ENCODE measurements around the gene HHIPL2.

The HHIPL2 gene

DNA sequence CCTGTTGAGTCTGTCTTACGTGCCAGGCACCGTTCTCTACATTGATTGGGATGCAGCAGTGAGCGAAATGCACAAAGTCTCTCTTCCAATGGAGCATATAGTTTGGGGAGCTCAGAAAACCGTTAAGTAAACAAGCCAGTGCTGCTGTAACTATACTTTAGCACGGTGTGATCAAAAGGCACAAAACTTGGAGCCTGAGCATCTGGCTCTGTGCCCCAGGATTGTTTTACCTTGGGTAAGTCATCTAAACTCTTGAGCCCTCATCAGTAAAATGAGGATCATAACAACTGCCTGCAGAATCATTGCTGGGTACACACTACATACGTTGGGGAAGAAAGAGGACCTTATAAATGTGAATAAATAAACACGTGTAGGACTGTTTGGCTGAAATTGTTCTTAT is 1.8 kb downstream of the HHIPL2 start:
- Histone ChIP-seq H3K27me3 (ENCODE audit: control insufficient read depth in 2 of 2, insufficient read depth in 2 of 2, low read length in 2 of 2) (peaks cover 0 to 2% of the 10 kb centered on the region in 2 donors), H3K27ac (ENCODE audit: low read depth in 2 of 2, low read length in 2 of 2) (no peak overlapping the region), H3K4me1 (ENCODE audit: control insufficient read depth in 2 of 2, insufficient read depth in 2 of 2, low read length in 2 of 2) (no peaks in the 10 kb centered on the region), H3K36me3 (ENCODE audit: control insufficient read depth in 2 of 2, insufficient read depth in 2 of 2, low read length in 2 of 2) (no peaks in the 10 kb centered on the region), H3K9ac (ENCODE audit: low read depth in 1 of 2, low read length in 2 of 2) (no peak overlapping the region), H3K4me3 (ENCODE audit: low read length in 2 of 2) (no peak overlapping the region), H3K9me3 (ENCODE audit: control insufficient read depth in 2 of 2, low read length in 2 of 2) (no peaks in the 10 kb centered on the region)

DNA sequence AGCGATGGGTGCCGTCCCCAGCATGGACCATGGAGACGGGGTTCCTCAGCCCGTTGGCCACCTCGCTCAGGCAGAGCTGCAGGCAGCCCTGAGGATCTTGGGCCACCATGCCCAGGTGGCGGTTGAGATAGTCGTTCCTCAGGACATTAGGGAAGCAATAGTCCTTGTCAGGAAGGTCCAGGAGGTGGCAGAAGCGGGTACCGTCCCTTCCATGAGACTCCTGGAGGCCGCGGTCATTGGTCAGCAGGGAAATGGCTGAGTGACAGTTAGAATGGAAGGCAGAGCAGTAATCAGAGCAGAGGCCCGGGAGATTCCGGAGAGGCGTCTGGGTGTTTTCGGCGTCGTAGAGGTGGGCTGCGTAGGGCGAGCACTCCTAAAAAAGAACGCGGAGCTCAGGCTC is 4.1 kb downstream of the HHIPL2 start:
- H3K27ac ChIP-seq (ENCODE audit: low read depth in 2 of 2, low read length in 2 of 2) = no peak overlapping the region
- no peak overlapping the region for H3K9ac ChIP-seq (ENCODE audit: low read depth in 1 of 2, low read length in 2 of 2)
- H3K36me3 ChIP-seq (ENCODE audit: control insufficient read depth in 2 of 2, insufficient read depth in 2 of 2, low read length in 2 of 2) = no peaks in the 10 kb centered on the region
- H3K4me3 ChIP-seq (ENCODE audit: low read length in 2 of 2) = no peak overlapping the region
- no peaks in the 10 kb centered on the region for H3K4me1 ChIP-seq (ENCODE audit: control insufficient read depth in 2 of 2, insufficient read depth in 2 of 2, low read length in 2 of 2)
- no peaks in the 10 kb centered on the region for H3K9me3 ChIP-seq (ENCODE audit: control insufficient read depth in 2 of 2, low read length in 2 of 2)
- peaks cover 0 to 2% of the 10 kb centered on the region in 2 donors for H3K27me3 ChIP-seq (ENCODE audit: control insufficient read depth in 2 of 2, insufficient read depth in 2 of 2, low read length in 2 of 2)

DNA sequence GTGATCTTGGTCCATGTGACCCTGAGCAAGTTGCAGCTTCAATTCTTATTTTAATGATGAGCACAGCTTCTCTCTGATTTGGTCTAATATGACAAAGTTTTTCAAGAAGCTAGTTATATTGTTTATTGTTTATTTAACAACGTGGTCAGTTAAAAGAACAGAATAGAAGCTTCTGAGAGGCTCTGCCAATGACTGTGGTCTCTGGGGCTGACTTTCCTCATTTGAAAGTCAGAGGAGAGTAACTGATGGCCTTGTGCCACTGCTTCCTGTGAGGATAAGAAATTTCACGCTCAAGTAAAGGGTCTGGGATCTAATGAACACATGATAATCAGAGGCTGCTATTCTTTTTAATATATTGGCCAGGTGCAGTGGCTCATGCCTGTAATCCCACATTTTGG is 7.3 kb downstream of the HHIPL2 start:
- H3K9ac ChIP-seq (ENCODE audit: low read depth in 1 of 2, low read length in 2 of 2) = no peak overlapping the region
- H3K36me3 ChIP-seq (ENCODE audit: control insufficient read depth in 2 of 2, insufficient read depth in 2 of 2, low read length in 2 of 2) = no peaks in the 10 kb centered on the region
- no peak overlapping the region for H3K27ac ChIP-seq (ENCODE audit: low read depth in 2 of 2, low read length in 2 of 2)

DNA sequence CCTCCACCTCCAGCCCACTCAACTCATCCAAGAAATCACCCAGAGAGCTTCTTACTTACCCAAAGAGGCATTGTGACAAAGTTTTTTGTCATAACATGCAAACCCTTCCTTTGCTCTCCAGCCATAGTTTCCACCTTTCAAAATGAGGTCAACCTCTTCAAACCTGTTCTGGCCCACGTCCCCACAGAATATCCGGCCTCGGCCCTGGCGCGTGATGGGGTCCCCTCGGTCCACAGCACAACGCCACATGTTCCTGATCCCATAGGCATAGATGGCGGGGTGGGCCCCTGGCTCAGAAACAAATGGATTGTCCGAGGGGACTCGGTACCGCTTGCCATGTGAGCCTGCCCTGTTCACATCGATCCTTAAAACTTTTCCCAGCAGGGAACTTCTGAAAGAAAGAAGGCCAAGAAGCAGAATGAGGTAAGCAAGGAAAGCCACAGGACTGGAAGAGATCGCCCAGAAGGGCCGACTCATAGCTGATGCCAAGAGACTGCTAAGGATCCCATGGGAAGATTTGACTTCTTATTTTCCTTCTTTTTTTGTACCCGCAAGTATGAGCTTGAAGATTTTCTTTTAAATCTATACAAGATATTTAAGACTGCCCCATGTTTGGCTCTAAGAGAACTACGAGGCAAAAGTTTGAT is 7.8 kb downstream of the HHIPL2 start:
- Histone ChIP-seq H3K9ac (ENCODE audit: low read depth in 1 of 2, low read length in 2 of 2) (no peak overlapping the region), H3K36me3 (ENCODE audit: control insufficient read depth in 2 of 2, insufficient read depth in 2 of 2, low read length in 2 of 2) (no peaks in the 10 kb centered on the region), H3K27me3 (ENCODE audit: control insufficient read depth in 2 of 2, insufficient read depth in 2 of 2, low read length in 2 of 2) (no peaks in the 10 kb centered on the region), H3K9me3 (ENCODE audit: control insufficient read depth in 2 of 2, low read length in 2 of 2) (no peaks in the 10 kb centered on the region), H3K4me1 (ENCODE audit: control insufficient read depth in 2 of 2, insufficient read depth in 2 of 2, low read length in 2 of 2) (no peaks in the 10 kb centered on the region), H3K4me3 (ENCODE audit: low read length in 2 of 2) (no peak overlapping the region), H3K27ac (ENCODE audit: low read depth in 2 of 2, low read length in 2 of 2) (no peak overlapping the region)

More for the DNA sequence above, 7.3 kb downstream of the HHIPL2 start:
- Histone ChIP-seq H3K4me1 (ENCODE audit: control insufficient read depth in 2 of 2, insufficient read depth in 2 of 2, low read length in 2 of 2) (no peaks in the 10 kb centered on the region), H3K4me3 (ENCODE audit: low read length in 2 of 2) (no peak overlapping the region), H3K9me3 (ENCODE audit: control insufficient read depth in 2 of 2, low read length in 2 of 2) (no peaks in the 10 kb centered on the region), H3K27me3 (ENCODE audit: control insufficient read depth in 2 of 2, insufficient read depth in 2 of 2, low read length in 2 of 2) (peaks cover 0 to 2% of the 10 kb centered on the region in 2 donors)

DNA sequence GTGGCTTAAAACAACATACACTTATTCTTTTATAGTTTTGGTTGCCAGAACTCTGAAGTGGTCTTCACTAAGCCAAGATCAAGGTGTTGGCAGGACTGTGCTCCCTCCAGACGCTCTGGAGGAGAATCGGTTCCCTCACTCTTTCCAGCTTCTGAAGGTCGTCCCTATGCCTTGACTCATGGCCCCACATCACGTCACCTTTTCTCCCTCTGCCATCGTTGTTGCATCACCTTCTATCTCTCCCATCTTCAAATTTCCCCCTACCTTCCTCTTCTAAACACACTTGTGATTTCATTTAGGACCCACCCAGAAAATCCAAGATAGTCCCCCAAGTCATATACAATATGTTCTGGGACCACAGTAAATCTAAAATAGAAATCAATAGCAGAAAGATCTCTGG is 12.4 kb downstream of the HHIPL2 start:
- H3K27ac ChIP-seq (ENCODE audit: low read depth in 2 of 2, low read length in 2 of 2) = no peak overlapping the region
- H3K36me3 ChIP-seq (ENCODE audit: control insufficient read depth in 2 of 2, insufficient read depth in 2 of 2, low read length in 2 of 2) = no peaks in the 10 kb centered on the region
- no peaks in the 10 kb centered on the region for H3K9me3 ChIP-seq (ENCODE audit: control insufficient read depth in 2 of 2, low read length in 2 of 2)
- H3K9ac ChIP-seq (ENCODE audit: low read depth in 1 of 2, low read length in 2 of 2) = no peak overlapping the region
- H3K4me1 ChIP-seq (ENCODE audit: control insufficient read depth in 2 of 2, insufficient read depth in 2 of 2, low read length in 2 of 2) = no peaks in the 10 kb centered on the region
- no peaks in the 10 kb centered on the region for H3K27me3 ChIP-seq (ENCODE audit: control insufficient read depth in 2 of 2, insufficient read depth in 2 of 2, low read length in 2 of 2)
- no peak overlapping the region for H3K4me3 ChIP-seq (ENCODE audit: low read length in 2 of 2)

DNA sequence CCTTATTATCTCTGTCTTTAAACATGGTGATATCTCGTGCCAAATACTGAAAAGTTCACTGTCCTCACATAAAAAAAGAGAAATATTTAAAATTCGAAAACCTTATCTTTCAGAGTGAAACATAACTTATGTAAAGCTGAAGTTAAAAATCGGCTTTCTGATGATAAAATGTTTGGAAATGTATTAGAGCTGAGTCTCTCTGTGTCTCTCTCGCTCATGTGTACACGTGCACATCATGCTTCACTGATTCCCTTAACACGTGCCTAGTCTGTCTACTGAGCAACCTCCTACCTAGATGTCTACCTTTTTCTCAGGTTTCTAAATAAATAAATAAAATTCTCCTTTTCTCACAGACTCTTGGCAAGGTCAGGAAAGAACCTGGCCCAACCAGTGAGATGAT is 17.1 kb downstream of the HHIPL2 start:
- H3K27ac ChIP-seq (ENCODE audit: low read depth in 2 of 2, low read length in 2 of 2) = no peak overlapping the region
- no peaks in the 10 kb centered on the region for H3K4me1 ChIP-seq (ENCODE audit: control insufficient read depth in 2 of 2, insufficient read depth in 2 of 2, low read length in 2 of 2)
- no peak overlapping the region for H3K4me3 ChIP-seq (ENCODE audit: low read length in 2 of 2)
- no peaks in the 10 kb centered on the region for H3K9me3 ChIP-seq (ENCODE audit: control insufficient read depth in 2 of 2, low read length in 2 of 2)
- no peak overlapping the region for H3K9ac ChIP-seq (ENCODE audit: low read depth in 1 of 2, low read length in 2 of 2)
- no peaks in the 10 kb centered on the region for H3K27me3 ChIP-seq (ENCODE audit: control insufficient read depth in 2 of 2, insufficient read depth in 2 of 2, low read length in 2 of 2)
- no peaks in the 10 kb centered on the region for H3K36me3 ChIP-seq (ENCODE audit: control insufficient read depth in 2 of 2, insufficient read depth in 2 of 2, low read length in 2 of 2)

DNA sequence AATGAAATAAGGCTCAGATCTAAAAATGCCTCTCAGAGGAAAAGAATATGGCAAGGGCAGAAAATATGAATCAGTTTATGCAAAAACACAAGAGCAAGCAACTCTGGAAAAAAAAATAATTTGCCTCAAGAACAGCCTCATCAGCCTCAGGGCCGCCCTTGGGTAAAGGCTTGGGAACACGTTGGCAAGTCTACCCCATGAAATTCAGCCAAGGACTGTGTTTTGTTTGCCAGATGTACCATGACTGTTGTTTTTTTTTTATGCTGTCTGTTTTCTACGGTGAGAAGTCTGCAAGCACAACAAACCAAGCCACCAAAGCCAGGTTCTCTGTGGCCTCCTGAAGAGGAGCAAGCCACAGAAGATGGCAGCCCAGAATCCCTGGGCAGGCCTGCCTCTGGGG is 18.0 kb downstream of the HHIPL2 start:
- Histone ChIP-seq H3K4me1 (ENCODE audit: control insufficient read depth in 2 of 2, insufficient read depth in 2 of 2, low read length in 2 of 2) (no peaks in the 10 kb centered on the region), H3K27me3 (ENCODE audit: control insufficient read depth in 2 of 2, insufficient read depth in 2 of 2, low read length in 2 of 2) (no peaks in the 10 kb centered on the region), H3K9ac (ENCODE audit: low read depth in 1 of 2, low read length in 2 of 2) (no peak overlapping the region), H3K9me3 (ENCODE audit: control insufficient read depth in 2 of 2, low read length in 2 of 2) (no peaks in the 10 kb centered on the region), H3K27ac (ENCODE audit: low read depth in 2 of 2, low read length in 2 of 2) (no peak overlapping the region), H3K36me3 (ENCODE audit: control insufficient read depth in 2 of 2, insufficient read depth in 2 of 2, low read length in 2 of 2) (no peaks in the 10 kb centered on the region), H3K4me3 (ENCODE audit: low read length in 2 of 2) (no peak overlapping the region)

DNA sequence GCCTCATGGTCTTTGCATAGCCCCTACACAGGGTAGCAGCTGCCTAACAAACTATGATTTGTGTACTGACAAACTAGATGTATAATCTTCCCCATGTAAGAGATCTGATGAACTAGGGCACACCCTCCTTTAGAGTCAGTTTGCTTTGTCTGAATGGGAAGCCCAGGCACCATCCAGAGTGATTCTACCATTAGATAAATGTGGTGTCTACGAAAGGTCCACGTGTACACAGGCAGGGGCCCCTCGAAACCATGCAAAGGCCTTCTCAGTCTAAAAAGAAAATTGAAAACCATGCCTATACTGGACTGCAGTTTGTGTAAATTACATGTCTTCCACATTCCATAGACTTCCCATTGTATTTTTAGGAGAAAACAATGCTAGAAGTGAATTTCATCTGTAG is 18.7 kb downstream of the HHIPL2 start:
- Histone ChIP-seq H3K27ac (ENCODE audit: low read depth in 2 of 2, low read length in 2 of 2) (no peak overlapping the region), H3K4me1 (ENCODE audit: control insufficient read depth in 2 of 2, insufficient read depth in 2 of 2, low read length in 2 of 2) (no peaks in the 10 kb centered on the region), H3K36me3 (ENCODE audit: control insufficient read depth in 2 of 2, insufficient read depth in 2 of 2, low read length in 2 of 2) (no peaks in the 10 kb centered on the region), H3K9ac (ENCODE audit: low read depth in 1 of 2, low read length in 2 of 2) (no peak overlapping the region), H3K9me3 (ENCODE audit: control insufficient read depth in 2 of 2, low read length in 2 of 2) (no peaks in the 10 kb centered on the region), H3K4me3 (ENCODE audit: low read length in 2 of 2) (no peak overlapping the region), H3K27me3 (ENCODE audit: control insufficient read depth in 2 of 2, insufficient read depth in 2 of 2, low read length in 2 of 2) (no peaks in the 10 kb centered on the region)

DNA sequence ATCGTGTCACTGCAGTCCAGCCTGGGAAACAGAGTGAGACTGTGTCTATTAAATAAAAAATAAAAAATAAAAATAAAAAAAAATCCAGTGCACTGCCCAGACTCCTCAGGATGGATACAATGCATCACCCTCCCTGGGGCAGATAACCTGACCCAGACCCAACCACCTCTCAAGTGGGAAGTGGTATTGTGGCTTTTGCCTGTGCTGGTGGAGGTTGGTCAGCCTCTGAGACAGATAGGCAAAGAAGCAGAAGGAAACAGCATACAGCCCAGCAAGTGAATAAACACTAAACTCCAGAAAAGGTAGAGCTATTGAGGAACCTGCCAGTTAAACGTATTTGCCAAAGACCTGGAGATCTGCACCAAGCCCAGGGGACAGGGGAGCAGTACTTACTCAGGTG is 22.0 kb downstream of the HHIPL2 start:
- no peaks in the 10 kb centered on the region for H3K4me1 ChIP-seq (ENCODE audit: control insufficient read depth in 2 of 2, insufficient read depth in 2 of 2, low read length in 2 of 2)

DNA sequence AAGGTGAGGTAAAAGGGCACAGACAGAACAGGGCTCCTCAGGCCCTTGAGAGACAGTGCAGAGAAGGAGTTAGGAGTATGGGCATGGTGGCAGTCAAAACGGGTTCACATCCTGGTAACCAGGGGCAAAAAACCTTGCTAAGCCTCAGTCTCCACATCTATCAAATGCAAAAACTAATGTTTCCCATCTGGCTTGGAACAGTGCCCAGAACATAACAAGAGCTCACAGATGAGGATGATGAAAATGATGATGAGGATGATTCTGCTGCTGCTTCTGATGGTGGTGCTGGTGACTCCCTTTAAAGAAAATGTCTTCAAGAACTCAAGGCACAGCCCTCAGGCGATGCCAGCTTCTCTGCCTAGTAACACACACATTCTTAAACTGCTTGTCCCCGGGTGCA is 24.1 kb downstream of the HHIPL2 start:
- H3K36me3 ChIP-seq (ENCODE audit: control insufficient read depth in 2 of 2, insufficient read depth in 2 of 2, low read length in 2 of 2) = no peaks in the 10 kb centered on the region
- no peak overlapping the region for H3K27ac ChIP-seq (ENCODE audit: low read depth in 2 of 2, low read length in 2 of 2)
- H3K27me3 ChIP-seq (ENCODE audit: control insufficient read depth in 2 of 2, insufficient read depth in 2 of 2, low read length in 2 of 2) = no peaks in the 10 kb centered on the region
- H3K9me3 ChIP-seq (ENCODE audit: control insufficient read depth in 2 of 2, low read length in 2 of 2) = no peaks in the 10 kb centered on the region
- H3K9ac ChIP-seq (ENCODE audit: low read depth in 1 of 2, low read length in 2 of 2) = no peak overlapping the region
- no peak overlapping the region for H3K4me3 ChIP-seq (ENCODE audit: low read length in 2 of 2)
- no peaks in the 10 kb centered on the region for H3K4me1 ChIP-seq (ENCODE audit: control insufficient read depth in 2 of 2, insufficient read depth in 2 of 2, low read length in 2 of 2)

More for the DNA sequence above, 22.0 kb downstream of the HHIPL2 start:
- no peak overlapping the region for H3K27ac ChIP-seq (ENCODE audit: low read depth in 2 of 2, low read length in 2 of 2)
- no peaks in the 10 kb centered on the region for H3K36me3 ChIP-seq (ENCODE audit: control insufficient read depth in 2 of 2, insufficient read depth in 2 of 2, low read length in 2 of 2)
- H3K4me3 ChIP-seq (ENCODE audit: low read length in 2 of 2) = no peak overlapping the region
- no peak overlapping the region for H3K9ac ChIP-seq (ENCODE audit: low read depth in 1 of 2, low read length in 2 of 2)
- H3K27me3 ChIP-seq (ENCODE audit: control insufficient read depth in 2 of 2, insufficient read depth in 2 of 2, low read length in 2 of 2) = no peaks in the 10 kb centered on the region
- no peaks in the 10 kb centered on the region for H3K9me3 ChIP-seq (ENCODE audit: control insufficient read depth in 2 of 2, low read length in 2 of 2)
